ENCODE results near the gene TRMT5. TPM values are rescaled to one million over a fixed set of nuclear protein-coding genes. Genes with fewer than 3 reads are reported as not detected.

The TRMT5 gene, protein sequence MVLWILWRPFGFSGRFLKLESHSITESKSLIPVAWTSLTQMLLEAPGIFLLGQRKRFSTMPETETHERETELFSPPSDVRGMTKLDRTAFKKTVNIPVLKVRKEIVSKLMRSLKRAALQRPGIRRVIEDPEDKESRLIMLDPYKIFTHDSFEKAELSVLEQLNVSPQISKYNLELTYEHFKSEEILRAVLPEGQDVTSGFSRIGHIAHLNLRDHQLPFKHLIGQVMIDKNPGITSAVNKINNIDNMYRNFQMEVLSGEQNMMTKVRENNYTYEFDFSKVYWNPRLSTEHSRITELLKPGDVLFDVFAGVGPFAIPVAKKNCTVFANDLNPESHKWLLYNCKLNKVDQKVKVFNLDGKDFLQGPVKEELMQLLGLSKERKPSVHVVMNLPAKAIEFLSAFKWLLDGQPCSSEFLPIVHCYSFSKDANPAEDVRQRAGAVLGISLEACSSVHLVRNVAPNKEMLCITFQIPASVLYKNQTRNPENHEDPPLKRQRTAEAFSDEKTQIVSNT
- total RNA-seq: 10 to 100 TPM in 1 of 4 donors, 1 to 10 TPM in 3; 9.5 to 14.1 (median 9.9) TPM

DNA sequence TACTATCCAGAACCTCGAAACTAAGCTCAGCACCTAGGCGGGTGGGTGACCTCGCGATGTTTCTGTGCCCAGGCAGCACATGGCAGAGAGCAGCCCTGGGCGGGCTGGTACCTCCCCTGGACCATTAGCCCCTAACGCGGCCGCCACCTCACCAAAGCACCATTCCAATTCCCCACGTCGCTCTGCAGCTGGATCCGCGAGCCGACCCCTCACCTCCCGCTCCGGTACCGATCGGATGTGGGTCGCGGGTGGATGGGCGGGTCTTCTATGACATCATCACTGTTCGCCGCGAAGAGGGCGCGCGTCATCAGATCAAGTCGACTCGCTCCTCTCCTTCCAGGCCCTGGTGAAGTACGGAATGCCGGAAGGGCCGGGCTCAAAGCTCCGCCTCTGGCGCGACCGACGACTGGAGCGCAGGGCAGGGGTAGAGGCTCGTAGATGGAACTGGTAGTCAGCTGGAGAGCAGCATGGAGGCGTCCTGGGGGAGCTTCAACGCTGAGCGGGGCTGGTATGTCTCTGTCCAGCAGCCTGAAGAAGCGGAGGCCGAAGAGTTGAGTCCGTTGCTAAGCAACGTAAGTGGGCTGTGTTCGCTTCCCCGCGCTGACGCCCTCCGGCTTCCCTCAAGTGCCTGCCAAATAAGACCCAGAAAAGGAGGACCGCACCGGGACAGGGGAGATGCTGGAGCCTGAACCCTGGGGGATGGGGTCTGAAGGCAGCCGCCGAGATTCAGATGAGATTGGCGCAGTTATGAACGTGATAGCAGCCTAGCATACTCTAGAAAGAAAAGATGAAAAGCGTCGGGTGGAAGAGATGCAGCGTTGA is at the start of gene TRMT5, which contains the start of gene SLC38A6:
TSS of gene TRMT5 (minus strand) at position 269 of the 822 bp plus-strand sequence. CDS start at position 163, 106 bp downstream.
TSS of gene SLC38A6 (plus strand) at position 435 of the 822 bp plus-strand sequence. CDS start at position 468, 33 bp downstream.
- 0 to 1% methylated on average over 30 to 31 of the region's 59 CpGs for WGBS, 2 donors
- intact Hi-C loops (cut with DNase I): no loop called here
- Histone ChIP-seq H3K27me3 (no peaks in the 10 kb centered on the region), H3K27ac (peak within 1 kb of the TSS; percentile 29 to 75 (median 73)), H3K4me3 (replicated peaks in 1 of 3) (peak within 1 kb of the TSS; percentile 68 to 84 (median 69)), H3K4me1 (peaks cover 9 to 14% of the 10 kb centered on the region in 2 donors), H3K36me3 (peaks cover 0 to 5% of the 10 kb centered on the region in 2 donors), H3K9me3 (no peaks in the 10 kb centered on the region)
- TF ChIP-seq, protein P1, sequence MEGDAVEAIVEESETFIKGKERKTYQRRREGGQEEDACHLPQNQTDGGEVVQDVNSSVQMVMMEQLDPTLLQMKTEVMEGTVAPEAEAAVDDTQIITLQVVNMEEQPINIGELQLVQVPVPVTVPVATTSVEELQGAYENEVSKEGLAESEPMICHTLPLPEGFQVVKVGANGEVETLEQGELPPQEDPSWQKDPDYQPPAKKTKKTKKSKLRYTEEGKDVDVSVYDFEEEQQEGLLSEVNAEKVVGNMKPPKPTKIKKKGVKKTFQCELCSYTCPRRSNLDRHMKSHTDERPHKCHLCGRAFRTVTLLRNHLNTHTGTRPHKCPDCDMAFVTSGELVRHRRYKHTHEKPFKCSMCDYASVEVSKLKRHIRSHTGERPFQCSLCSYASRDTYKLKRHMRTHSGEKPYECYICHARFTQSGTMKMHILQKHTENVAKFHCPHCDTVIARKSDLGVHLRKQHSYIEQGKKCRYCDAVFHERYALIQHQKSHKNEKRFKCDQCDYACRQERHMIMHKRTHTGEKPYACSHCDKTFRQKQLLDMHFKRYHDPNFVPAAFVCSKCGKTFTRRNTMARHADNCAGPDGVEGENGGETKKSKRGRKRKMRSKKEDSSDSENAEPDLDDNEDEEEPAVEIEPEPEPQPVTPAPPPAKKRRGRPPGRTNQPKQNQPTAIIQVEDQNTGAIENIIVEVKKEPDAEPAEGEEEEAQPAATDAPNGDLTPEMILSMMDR (IDR thresholded peaks at IDR 0.05): no peak
- TF ChIP-seq POLR2A (IDR thresholded peaks at IDR 0.05): peak in 1 of 2 donors; percentile 56
- peak; percentile 92 to 94 for DNase-seq

DNA sequence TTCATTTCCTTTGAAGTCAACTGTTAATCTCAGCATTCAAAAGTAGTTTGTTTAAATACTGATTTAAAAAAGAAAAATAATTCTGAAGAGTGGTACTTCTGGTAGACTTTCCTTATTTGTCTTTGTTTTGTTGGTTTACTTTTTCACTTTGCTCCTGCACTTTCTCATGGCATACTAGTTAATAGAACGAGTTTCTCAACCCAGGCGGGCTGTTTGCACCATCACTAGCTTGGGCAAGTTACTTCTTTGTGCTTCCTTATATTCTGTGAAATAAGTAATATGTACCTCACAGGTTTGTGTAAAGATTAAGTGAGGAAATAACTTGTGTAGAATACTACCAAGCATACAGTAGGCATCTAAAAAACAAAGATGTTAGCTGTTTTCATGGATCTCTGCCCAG is 45.6 kb upstream of the TRMT5 start:
- H3K4me3 ChIP-seq (replicated peaks in 1 of 3): no peak overlapping the region
- H3K27ac ChIP-seq: no peak overlapping the region
- H3K9me3 ChIP-seq: no peaks in the 10 kb centered on the region
- intact Hi-C loops (cut with DNase I): loop anchor here (10.0 kb wide), 1 partner anchor 228 kb away; no protein-coding TSS in a partner anchor
- no peaks in the 10 kb centered on the region for H3K27me3 ChIP-seq
- H3K4me1 ChIP-seq: no peaks in the 10 kb centered on the region
- no peaks in the 10 kb centered on the region for H3K36me3 ChIP-seq
- DNase-seq: no peak
- WGBS, 2 donors: 93% methylated on average over 2 of the region's 2 CpGs
- no peak for TF ChIP-seq POLR2A (IDR thresholded peaks at IDR 0.05)
- TF ChIP-seq, protein P1 (IDR thresholded peaks at IDR 0.05): no peak

DNA sequence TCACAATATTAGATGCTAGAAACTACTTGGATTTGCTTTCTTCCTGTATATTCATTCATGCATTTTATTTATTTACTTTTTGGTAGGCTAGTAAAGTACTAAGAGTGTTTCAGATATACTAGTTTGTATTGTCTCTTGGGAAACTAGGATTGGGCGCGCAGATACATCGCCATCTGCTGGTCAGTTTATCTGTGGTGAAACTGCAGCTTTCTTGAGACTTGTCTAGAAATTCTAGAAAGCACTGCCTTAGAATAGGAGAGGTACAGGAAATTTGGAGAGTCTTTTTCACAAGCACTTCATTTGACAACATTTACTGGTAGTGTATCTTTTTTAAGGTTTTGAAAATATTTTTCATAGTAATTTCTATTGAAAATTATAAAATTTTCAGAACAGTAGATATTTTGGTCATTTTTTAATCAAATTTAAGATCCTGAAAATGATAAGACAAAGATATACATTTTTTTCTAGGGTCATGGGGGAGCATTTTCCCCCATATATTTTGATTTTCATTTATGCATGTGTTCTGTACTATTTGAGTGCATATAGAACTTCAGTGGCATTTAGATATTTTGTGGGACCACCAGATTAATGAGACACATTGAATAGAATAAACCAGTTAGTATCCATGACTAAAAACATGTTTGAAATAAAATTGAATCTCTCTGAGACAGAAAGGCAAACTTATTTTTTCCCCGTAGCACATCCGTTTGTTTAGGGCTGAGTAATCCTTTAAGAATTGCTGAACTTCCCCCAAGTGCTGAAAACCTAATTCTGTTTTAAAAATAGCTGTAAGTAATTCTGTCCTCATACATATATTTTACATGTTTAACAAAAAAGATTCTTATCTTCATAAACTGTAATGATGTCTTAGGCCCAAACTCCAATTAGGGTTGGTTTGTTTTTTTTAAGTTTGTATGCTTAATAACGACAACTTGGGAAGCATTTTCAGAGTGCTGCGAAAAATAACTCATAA is 44.7 kb upstream of the TRMT5 start:
- Histone ChIP-seq H3K4me1 (no peaks in the 10 kb centered on the region), H3K27ac (peak overlapping the region in 1 of 3 donors; percentile 1), H3K27me3 (no peaks in the 10 kb centered on the region), H3K9me3 (no peaks in the 10 kb centered on the region), H3K36me3 (no peaks in the 10 kb centered on the region), H3K4me3 (replicated peaks in 1 of 3) (no peak overlapping the region)
- WGBS, 2 donors: 51 to 52% methylated on average over 7 of the region's 7 CpGs
- TF ChIP-seq POLR2A (IDR thresholded peaks at IDR 0.05): no peak
- TF ChIP-seq, protein P1 (IDR thresholded peaks at IDR 0.05): peak; percentile 59 to 93 (median 74)
- DNase-seq: peak; percentile 47 to 50
- intact Hi-C loops (cut with DNase I): loop anchor here (10.0 kb wide), 1 partner anchor 229 kb away; no protein-coding TSS in a partner anchor

DNA sequence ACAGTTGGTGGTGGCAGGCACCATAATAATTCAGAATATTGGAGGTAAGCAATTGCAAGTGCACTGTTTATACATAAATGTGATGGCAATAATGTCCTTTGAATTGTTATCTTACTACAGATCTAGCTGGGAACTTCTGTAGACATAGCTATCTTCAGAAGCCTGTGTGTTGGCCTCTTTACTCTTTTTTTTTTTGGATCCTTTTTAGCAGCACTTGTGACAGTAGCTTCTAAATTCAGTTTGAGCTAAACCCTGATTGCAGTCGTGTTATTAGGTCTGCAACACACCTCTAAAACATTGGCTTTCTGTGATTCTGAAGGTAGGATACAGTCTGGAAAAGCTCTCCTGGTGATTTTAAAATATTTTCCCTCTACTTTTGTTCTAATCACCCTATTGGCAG is 38.7 kb upstream of the TRMT5 start:
- Histone ChIP-seq H3K27ac (no peak overlapping the region), H3K9me3 (no peaks in the 10 kb centered on the region)
- 79 to 80% methylated on average over 1 of the region's 1 CpG for WGBS, 2 donors

More for the DNA sequence above, 38.7 kb upstream of the TRMT5 start:
- Histone ChIP-seq H3K36me3 (no peaks in the 10 kb centered on the region), H3K27me3 (no peaks in the 10 kb centered on the region), H3K4me3 (replicated peaks in 1 of 3) (no peak overlapping the region), H3K4me1 (no peaks in the 10 kb centered on the region)
- TF ChIP-seq POLR2A (IDR thresholded peaks at IDR 0.05): no peak
- TF ChIP-seq, protein P1 (IDR thresholded peaks at IDR 0.05): no peak
- intact Hi-C loops (cut with DNase I): no loop called here
- DNase-seq: no peak
